Measurements from ENCODE around the gene BSX. TPM values are rescaled to one million over a fixed set of nuclear protein-coding genes. Genes with fewer than 3 reads are reported as not detected.

Gene BSX
- total RNA-seq, 1 donor from 2014 or later = not detected

DNA sequence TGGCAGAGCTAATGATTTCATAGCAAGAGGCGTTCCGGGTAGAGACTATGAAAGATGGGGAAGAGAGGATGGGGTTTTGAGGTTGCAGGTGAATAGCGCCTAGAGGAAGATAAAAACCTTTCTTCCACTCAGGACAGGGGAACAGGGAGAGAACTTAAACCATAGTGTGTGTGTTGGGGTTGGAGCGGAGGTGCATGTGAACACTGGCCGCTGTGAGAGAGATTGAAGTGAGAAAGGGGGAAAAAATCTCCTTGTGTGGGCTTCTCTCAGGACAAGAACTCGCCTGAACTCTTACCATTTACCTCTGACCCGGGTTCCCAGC is 3.4 kb downstream of the BSX start:
- Histone ChIP-seq H3K9me3 (no peaks in the 10 kb centered on the region), H3K4me1 (peaks cover 18% of the 10 kb centered on the region), H3K27me3 (peaks cover 7% of the 10 kb centered on the region), H3K4me3 (no peak overlapping the region), H3K36me3 (no peaks in the 10 kb centered on the region), H3K27ac (no peak overlapping the region)
- intact Hi-C loops (cut with DNase I) = no loop called here
- TF ChIP-seq POLR2AphosphoS5 (IDR thresholded peaks at IDR 0.05; ENCODE audit: insufficient read depth in 1 of 2, low read depth in 1 of 2) (no peak), POLR2A (IDR thresholded peaks at IDR 0.05) (no peak), CTCF (IDR thresholded peaks at IDR 0.05) (no peak)
- DNase-seq (ENCODE audit: extremely low spot score in 2 of 2) = no peak

- H3K4me1 ChIP-seq = peaks cover 18% of the 10 kb centered on the region
- H3K9me3 ChIP-seq = no peaks in the 10 kb centered on the region
- DNase-seq (ENCODE audit: extremely low spot score in 2 of 2) = no peak
- no peak overlapping the region for H3K27ac ChIP-seq
- H3K36me3 ChIP-seq = no peaks in the 10 kb centered on the region
- no peak for TF ChIP-seq CTCF (IDR thresholded peaks at IDR 0.05)
- TF ChIP-seq POLR2A (IDR thresholded peaks at IDR 0.05) = no peak
- no peak for TF ChIP-seq POLR2AphosphoS5 (IDR thresholded peaks at IDR 0.05; ENCODE audit: insufficient read depth in 1 of 2, low read depth in 1 of 2)
- H3K4me3 ChIP-seq = peak overlapping the region in 1 of 2 donors; percentile 21
- H3K27me3 ChIP-seq = peaks cover 7% of the 10 kb centered on the region
- intact Hi-C loops (cut with DNase I) = no loop called here
These were observed 4.0 kb downstream of the BSX start for GRCh38 chr11:122977470-122978298.

DNA sequence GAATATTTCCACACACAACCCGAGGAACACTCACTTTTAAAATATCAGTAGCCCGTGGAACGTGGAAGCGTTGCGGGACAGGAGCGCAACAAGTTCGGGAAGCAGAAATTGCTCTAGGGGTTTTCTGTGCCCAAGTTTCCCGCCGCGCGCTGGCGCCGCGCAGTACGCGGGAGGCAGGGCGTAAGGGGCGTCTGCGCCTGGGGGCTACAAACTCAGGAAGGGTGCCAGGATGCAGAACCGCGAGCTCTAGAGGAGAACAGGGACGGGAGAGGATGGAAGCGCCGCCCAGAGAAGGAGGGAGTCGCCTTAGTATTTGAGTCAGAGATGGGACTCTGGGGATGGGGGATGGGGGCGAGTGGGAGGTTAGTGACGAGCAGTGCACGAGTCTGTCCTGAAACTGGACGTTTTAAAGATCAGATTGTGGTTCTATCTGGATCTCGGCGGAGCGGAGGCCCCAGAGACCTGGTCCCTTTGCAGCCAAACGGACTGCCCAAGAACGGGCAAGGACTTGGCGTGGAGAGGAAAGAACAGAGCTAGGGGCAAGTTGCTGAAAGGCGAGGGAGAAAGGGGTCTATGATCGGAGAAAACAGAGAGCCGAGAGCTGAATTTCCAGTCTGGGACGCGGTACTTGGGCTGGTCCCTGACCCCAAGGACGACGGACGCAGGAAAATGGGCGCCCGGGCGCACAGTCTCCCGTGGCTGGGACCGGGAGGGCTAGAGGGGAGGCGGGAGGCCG is 4.7 kb downstream of the BSX start:
- TF ChIP-seq POLR2AphosphoS5 (IDR thresholded peaks at IDR 0.05; ENCODE audit: insufficient read depth in 1 of 2, low read depth in 1 of 2) = no peak
- TF ChIP-seq POLR2A (IDR thresholded peaks at IDR 0.05) = no peak
- no peak for TF ChIP-seq CTCF (IDR thresholded peaks at IDR 0.05)
- no peak for DNase-seq (ENCODE audit: extremely low spot score in 2 of 2)
- H3K36me3 ChIP-seq = no peaks in the 10 kb centered on the region

GRCh38 chr11:122976061-122976733 is 5.4 kb downstream of the BSX start:
- intact Hi-C loops (cut with DNase I) = no loop called here
- Histone ChIP-seq H3K4me3 (no peak overlapping the region), H3K27me3 (peaks cover 7% of the 10 kb centered on the region), H3K27ac (no peak overlapping the region), H3K4me1 (peaks cover 18% of the 10 kb centered on the region), H3K9me3 (no peaks in the 10 kb centered on the region), H3K36me3 (no peaks in the 10 kb centered on the region)
- DNase-seq (ENCODE audit: extremely low spot score in 2 of 2) = no peak
- no peak for TF ChIP-seq POLR2AphosphoS5 (IDR thresholded peaks at IDR 0.05; ENCODE audit: insufficient read depth in 1 of 2, low read depth in 1 of 2)
- no peak for TF ChIP-seq POLR2A (IDR thresholded peaks at IDR 0.05)
- TF ChIP-seq CTCF (IDR thresholded peaks at IDR 0.05) = no peak

More for the DNA sequence above, 4.7 kb downstream of the BSX start:
- H3K9me3 ChIP-seq = no peaks in the 10 kb centered on the region
- no peak overlapping the region for H3K27ac ChIP-seq
- peaks cover 18% of the 10 kb centered on the region for H3K4me1 ChIP-seq
- H3K27me3 ChIP-seq = peaks cover 7% of the 10 kb centered on the region
- intact Hi-C loops (cut with DNase I) = no loop called here
- H3K4me3 ChIP-seq = peak overlapping the region in 1 of 2 donors; percentile 21

All from vagina (tissue), 2 donors.